Activated T-cell treated with anti-CD3 and anti-CD28 coated beads, Interleukin-2, amount 50 U/mL, for 72 hours (primary cell): ENCODE data around the gene GRID1. TPM values are rescaled to one million over a fixed set of nuclear protein-coding genes. Genes with fewer than 3 reads are reported as not detected.

Experiments
- ATAC-seq, 2 donors: fragments of 150-1000 bp; cut with Tn5 transposase; replicated peaks in 1 of 2; 2 replicates each; pipeline ENCODE4 v1.10.0; 2021; ENCODE audit warnings: moderate library complexity in 2 of 2, mild to moderate bottlenecking in 1 of 2
- DNase-seq, 2 donors: peaks; one replicate each; pipeline ENCODE4 v3.0.0; 2021 to 2022; ENCODE audit warnings: mixed read lengths in 1 of 2
- H3K27ac Mint-ChIP-seq: one replicate; pipeline ENCODE4 v1.8.0; 2022; ENCODE audit warnings: mild to moderate bottlenecking, moderate library complexity, mixed read lengths
- H3K27me3 Mint-ChIP-seq: one replicate; pipeline ENCODE4 v1.8.0; 2022; ENCODE audit warnings: low read depth, mixed read lengths
- H3K36me3 Mint-ChIP-seq, 2 donors: one replicate each; pipeline ENCODE4 v1.8.0; 2022; ENCODE audit warnings: mixed read lengths in 2 of 2, mild to moderate bottlenecking in 1 of 2; ENCODE audit not compliant: insufficient read depth in 2 of 2
- H3K4me1 Mint-ChIP-seq: one replicate; pipeline ENCODE4 v1.8.0; 2022; ENCODE audit warnings: low read depth, mixed read lengths
- H3K4me3 Mint-ChIP-seq, 2 donors: one replicate each; pipeline ENCODE4 v1.8.0; 2022; ENCODE audit warnings: mild to moderate bottlenecking in 2 of 2, mixed read lengths in 2 of 2, moderate library complexity in 2 of 2
- H3K9me3 Mint-ChIP-seq, 2 donors: one replicate each; pipeline ENCODE4 v1.8.0; 2022; ENCODE audit warnings: mixed read lengths in 2 of 2
- total RNA-seq, 2 donors: library from RNA; stranded (reverse); gene quantifications; one replicate each; pipeline ENCODE4 v1.2.3, GENCODE V29; 2022

The GRID1 gene
- total RNA-seq, 2 donors from 2014 or later, result not detected

- no peak overlapping the region for H3K4me3 Mint-ChIP-seq
- H3K36me3 Mint-ChIP-seq, result no peaks in the 10 kb centered on the region
- ATAC-seq (no peak), DNase-seq (no peak)
- no peak overlapping the region for H3K27ac Mint-ChIP-seq
- H3K27me3 Mint-ChIP-seq, result peaks cover 46% of the 10 kb centered on the region
- no peaks in the 10 kb centered on the region for H3K4me1 Mint-ChIP-seq
- H3K9me3 Mint-ChIP-seq, result no peaks in the 10 kb centered on the region
Measured at GRCh38 chr10:86266446-86267242, 100.0 kb downstream of the GRID1 start.

- Mint-ChIP-seq H3K27ac (no peak overlapping the region), H3K36me3 (no peaks in the 10 kb centered on the region), H3K4me3 (no peak overlapping the region), H3K27me3 (peaks cover 46% of the 10 kb centered on the region), H3K4me1 (no peaks in the 10 kb centered on the region), H3K9me3 (no peaks in the 10 kb centered on the region)
- DNase-seq (no peak), ATAC-seq (no peak)
Measured at GRCh38 chr10:86265895-86266259, 100.7 kb downstream of the GRID1 start.

DNA sequence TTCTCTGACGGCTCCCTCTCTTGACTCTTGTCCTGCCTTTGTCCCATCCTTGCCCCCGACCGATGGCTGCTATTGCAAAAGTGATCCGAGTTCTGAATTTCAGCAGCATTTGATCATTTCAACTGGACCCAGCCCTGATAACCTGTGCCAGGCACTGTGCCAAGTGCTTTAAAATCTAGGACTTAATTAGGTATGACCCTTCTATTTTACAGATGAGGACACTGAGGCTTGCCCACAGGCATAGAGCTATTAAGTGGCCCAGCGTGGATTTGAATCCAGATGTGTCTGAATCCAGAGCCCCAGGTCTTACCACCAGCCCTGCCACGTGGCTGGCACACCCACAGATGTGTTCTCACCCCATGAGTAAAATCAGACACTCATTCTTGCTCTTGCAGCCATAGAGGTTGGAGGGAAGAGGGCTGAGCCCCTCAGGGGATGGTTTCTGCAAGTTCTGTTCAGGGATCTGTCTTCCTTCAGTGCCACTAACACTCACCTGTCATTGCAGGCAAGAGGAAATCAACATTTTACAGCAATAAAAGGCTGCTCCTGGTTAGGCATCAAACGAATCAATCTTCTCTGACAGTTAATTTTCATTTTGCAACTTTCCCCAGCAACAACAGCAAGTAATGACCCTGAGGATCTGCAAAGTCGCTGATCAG, 101.2 kb downstream of the GRID1 start:
- H3K36me3 Mint-ChIP-seq, result no peaks in the 10 kb centered on the region
- H3K4me3 Mint-ChIP-seq, result no peak overlapping the region
- no peak for DNase-seq
- H3K9me3 Mint-ChIP-seq, result no peaks in the 10 kb centered on the region
- ATAC-seq, result no peak
- no peaks in the 10 kb centered on the region for H3K4me1 Mint-ChIP-seq
- H3K27ac Mint-ChIP-seq, result no peak overlapping the region
- H3K27me3 Mint-ChIP-seq, result peaks cover 49% of the 10 kb centered on the region

GRCh38 chr10:86264481-86265231, 101.9 kb downstream of the GRID1 start:
- Mint-ChIP-seq H3K9me3 (no peaks in the 10 kb centered on the region), H3K27ac (no peak overlapping the region), H3K36me3 (no peaks in the 10 kb centered on the region), H3K4me3 (no peak overlapping the region), H3K27me3 (peaks cover 52% of the 10 kb centered on the region), H3K4me1 (no peaks in the 10 kb centered on the region)
- no peak for DNase-seq
- no peak for ATAC-seq

DNA sequence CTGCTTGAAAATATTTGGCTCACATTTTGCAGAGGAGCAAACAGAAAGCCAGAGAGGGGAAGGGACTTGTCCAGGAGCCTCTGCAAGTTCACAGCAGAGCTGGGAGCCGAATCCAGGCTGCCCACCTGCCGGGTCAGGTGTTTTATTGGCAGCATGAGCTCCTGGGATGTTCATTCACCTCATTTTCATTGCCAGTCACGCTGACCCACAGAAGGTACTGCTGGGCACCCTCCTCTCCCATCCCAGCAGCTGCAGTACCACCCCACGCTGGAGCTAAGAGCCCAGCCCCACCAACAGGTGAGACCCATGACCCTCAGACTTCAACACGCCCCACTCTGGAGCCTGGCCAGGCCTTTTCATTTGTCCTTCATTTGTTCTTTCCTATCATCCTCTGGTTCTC, 102.7 kb downstream of the GRID1 start:
- Mint-ChIP-seq H3K36me3 (no peaks in the 10 kb centered on the region), H3K27ac (no peak overlapping the region), H3K9me3 (no peaks in the 10 kb centered on the region), H3K4me1 (no peaks in the 10 kb centered on the region), H3K4me3 (no peak overlapping the region), H3K27me3 (peaks cover 53% of the 10 kb centered on the region)
- DNase-seq (no peak), ATAC-seq (no peak)

- ATAC-seq (no peak), DNase-seq (no peak)
- H3K36me3 Mint-ChIP-seq, result no peaks in the 10 kb centered on the region
- H3K4me3 Mint-ChIP-seq, result no peak overlapping the region
- H3K9me3 Mint-ChIP-seq, result no peaks in the 10 kb centered on the region
- no peaks in the 10 kb centered on the region for H3K4me1 Mint-ChIP-seq
- H3K27me3 Mint-ChIP-seq, result peaks cover 53% of the 10 kb centered on the region
- no peak overlapping the region for H3K27ac Mint-ChIP-seq
Measured at GRCh38 chr10:86263209-86263608, 103.4 kb downstream of the GRID1 start.

DNA sequence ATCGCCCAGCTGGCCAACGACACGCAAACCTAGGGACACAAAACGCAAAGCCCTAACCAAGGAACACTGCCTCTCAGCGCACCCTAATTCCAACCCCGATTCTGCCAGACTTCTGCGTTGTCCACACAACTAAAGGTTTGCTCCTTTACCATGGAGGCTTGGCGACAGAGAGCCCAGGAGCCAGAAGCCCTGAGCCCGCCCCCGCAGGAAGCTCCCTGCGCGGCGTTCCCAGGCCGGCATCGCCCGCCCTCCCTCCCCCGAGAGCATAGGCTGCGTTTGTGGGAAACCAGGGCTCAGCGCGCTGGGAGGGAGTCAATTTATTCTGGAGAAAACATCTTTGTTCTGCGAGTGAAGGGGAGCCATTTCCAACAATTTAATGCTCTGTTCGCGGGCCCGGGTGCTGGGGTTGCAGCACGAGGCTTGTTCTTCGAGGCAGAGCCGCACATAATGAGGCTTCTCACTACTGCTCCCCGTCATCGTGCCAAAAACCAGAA, 103.9 kb downstream of the GRID1 start:
- Mint-ChIP-seq H3K4me1 (no peaks in the 10 kb centered on the region), H3K27ac (no peak overlapping the region), H3K9me3 (no peaks in the 10 kb centered on the region), H3K36me3 (no peaks in the 10 kb centered on the region), H3K27me3 (peaks cover 53% of the 10 kb centered on the region), H3K4me3 (no peak overlapping the region)
- ATAC-seq, result no peak
- no peak for DNase-seq

- peak; percentile 58 to 74 for ATAC-seq
- no peaks in the 10 kb centered on the region for H3K4me1 Mint-ChIP-seq
- H3K4me3 Mint-ChIP-seq, result no peak overlapping the region
- no peaks in the 10 kb centered on the region for H3K9me3 Mint-ChIP-seq
- H3K36me3 Mint-ChIP-seq, result no peaks in the 10 kb centered on the region
- H3K27me3 Mint-ChIP-seq, result peaks cover 57% of the 10 kb centered on the region
- DNase-seq, result peak; percentile 8 to 16
- no peak overlapping the region for H3K27ac Mint-ChIP-seq
Measured at GRCh38 chr10:86261941-86262687, 104.5 kb downstream of the GRID1 start.

- Mint-ChIP-seq H3K27ac (no peak overlapping the region), H3K27me3 (peaks cover 52% of the 10 kb centered on the region), H3K4me1 (no peaks in the 10 kb centered on the region), H3K36me3 (no peaks in the 10 kb centered on the region), H3K4me3 (no peak overlapping the region), H3K9me3 (no peaks in the 10 kb centered on the region)
- ATAC-seq (no peak), DNase-seq (no peak)
Measured at GRCh38 chr10:86261470-86261869, 105.1 kb downstream of the GRID1 start.

GRCh38 chr10:86260564-86260963, 106.0 kb downstream of the GRID1 start:
- Mint-ChIP-seq H3K27ac (no peak overlapping the region), H3K27me3 (peaks cover 43% of the 10 kb centered on the region), H3K4me3 (no peak overlapping the region), H3K36me3 (no peaks in the 10 kb centered on the region), H3K9me3 (no peaks in the 10 kb centered on the region), H3K4me1 (no peaks in the 10 kb centered on the region)
- DNase-seq, result no peak
- no peak for ATAC-seq

- Mint-ChIP-seq H3K4me1 (no peaks in the 10 kb centered on the region), H3K36me3 (no peaks in the 10 kb centered on the region), H3K27me3 (peaks cover 38% of the 10 kb centered on the region), H3K27ac (no peak overlapping the region), H3K9me3 (no peaks in the 10 kb centered on the region), H3K4me3 (no peak overlapping the region)
- DNase-seq, result no peak
- ATAC-seq, result no peak
Measured at GRCh38 chr10:86259901-86260562, 106.6 kb downstream of the GRID1 start.

GRCh38 chr10:86258941-86259340, 107.7 kb downstream of the GRID1 start:
- DNase-seq (no peak), ATAC-seq (no peak)
- H3K27ac Mint-ChIP-seq, result no peak overlapping the region
- no peak overlapping the region for H3K4me3 Mint-ChIP-seq
- no peaks in the 10 kb centered on the region for H3K9me3 Mint-ChIP-seq
- no peaks in the 10 kb centered on the region for H3K36me3 Mint-ChIP-seq
- H3K27me3 Mint-ChIP-seq, result peaks cover 31% of the 10 kb centered on the region
- H3K4me1 Mint-ChIP-seq, result no peaks in the 10 kb centered on the region
